ENCODE results near the gene ZNF791.

DNA sequence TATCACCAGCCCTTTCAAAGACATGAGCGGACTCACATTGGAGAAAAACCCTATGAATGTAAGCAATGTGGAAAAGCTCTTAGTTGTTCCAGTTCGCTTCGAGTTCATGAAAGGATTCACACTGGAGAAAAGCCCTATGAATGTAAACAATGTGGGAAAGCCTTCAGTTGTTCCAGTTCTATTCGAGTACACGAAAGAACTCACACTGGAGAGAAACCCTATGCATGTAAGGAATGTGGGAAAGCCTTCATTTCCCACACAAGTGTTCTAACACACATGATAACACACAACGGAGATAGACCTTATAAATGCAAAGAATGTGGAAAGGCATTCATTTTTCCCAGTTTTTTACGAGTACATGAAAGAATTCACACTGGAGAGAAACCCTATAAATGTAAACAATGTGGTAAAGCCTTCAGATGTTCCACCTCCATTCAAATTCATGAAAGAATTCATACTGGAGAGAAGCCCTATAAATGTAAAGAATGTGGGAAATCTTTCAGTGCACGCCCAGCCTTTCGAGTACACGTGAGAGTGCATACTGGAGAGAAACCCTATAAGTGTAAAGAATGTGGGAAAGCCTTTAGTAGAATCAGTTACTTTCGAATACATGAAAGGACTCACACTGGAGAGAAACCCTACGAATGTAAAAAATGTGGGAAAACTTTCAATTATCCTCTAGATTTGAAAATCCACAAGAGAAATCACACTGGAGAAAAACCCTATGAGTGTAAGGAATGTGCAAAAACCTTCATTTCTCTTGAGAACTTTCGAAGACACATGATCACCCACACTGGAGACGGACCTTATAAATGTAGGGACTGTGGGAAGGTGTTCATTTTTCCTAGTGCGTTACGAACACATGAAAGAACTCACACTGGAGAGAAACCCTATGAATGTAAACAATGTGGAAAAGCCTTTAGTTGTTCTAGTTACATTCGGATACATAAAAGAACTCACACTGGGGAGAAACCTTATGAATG, 17.6 kb downstream of the ZNF791 start:
- TF ChIP-seq, protein P1, sequence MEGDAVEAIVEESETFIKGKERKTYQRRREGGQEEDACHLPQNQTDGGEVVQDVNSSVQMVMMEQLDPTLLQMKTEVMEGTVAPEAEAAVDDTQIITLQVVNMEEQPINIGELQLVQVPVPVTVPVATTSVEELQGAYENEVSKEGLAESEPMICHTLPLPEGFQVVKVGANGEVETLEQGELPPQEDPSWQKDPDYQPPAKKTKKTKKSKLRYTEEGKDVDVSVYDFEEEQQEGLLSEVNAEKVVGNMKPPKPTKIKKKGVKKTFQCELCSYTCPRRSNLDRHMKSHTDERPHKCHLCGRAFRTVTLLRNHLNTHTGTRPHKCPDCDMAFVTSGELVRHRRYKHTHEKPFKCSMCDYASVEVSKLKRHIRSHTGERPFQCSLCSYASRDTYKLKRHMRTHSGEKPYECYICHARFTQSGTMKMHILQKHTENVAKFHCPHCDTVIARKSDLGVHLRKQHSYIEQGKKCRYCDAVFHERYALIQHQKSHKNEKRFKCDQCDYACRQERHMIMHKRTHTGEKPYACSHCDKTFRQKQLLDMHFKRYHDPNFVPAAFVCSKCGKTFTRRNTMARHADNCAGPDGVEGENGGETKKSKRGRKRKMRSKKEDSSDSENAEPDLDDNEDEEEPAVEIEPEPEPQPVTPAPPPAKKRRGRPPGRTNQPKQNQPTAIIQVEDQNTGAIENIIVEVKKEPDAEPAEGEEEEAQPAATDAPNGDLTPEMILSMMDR (IDR thresholded peaks at IDR 0.05): no peak
- TF ChIP-seq EZH2 (IDR thresholded peaks at IDR 0.05) (no peak), EZH2phosphoT487 (IDR thresholded peaks at IDR 0.05) (no peak)

All from neural progenitor cell (in vitro differentiated cells).